Measurements from ENCODE around the gene RIPK3. TPM values are rescaled to one million over a fixed set of nuclear protein-coding genes. Genes with fewer than 3 reads are reported as not detected.

The RIPK3 gene
- total RNA-seq, 2 experiments from 2014 or later, result 5.9 to 6.5 TPM

GRCh38 chr14:24292118-24292807 is 47.5 kb downstream of the RIPK3 start:
- ChIA-PET CTCF (interaction anchor here (0.8 to 28.2 kb wide), 10 partner anchors 12 to 660 kb away, joined by 3 to 873 read pairs (median 5); partner anchors contain the start of genes CIDEB, GMPR2, LTB4R2 and NEDD8), POLR2A (interaction anchor here (0.9 to 1.5 kb wide), 6 partner anchors 10 to 103 kb away, joined by 3 to 6 read pairs (median 4); partner anchors contain the start of genes CIDEB and IPO4)
- Mint-ChIP-seq H3K27me3 (no peaks in the 10 kb centered on the region), H3K4me3 (no peak overlapping the region), H3K27ac (no peak overlapping the region), H3K9me3 (no peaks in the 10 kb centered on the region), H3K36me3 (ENCODE audit: low read depth) (peaks cover 28% of the 10 kb centered on the region), H3K4me1 (ENCODE audit: low read depth) (peaks cover 33% of the 10 kb centered on the region)
- TF ChIP-seq CTCF (IDR thresholded peaks at IDR 0.05), result no peak
- intact Hi-C loops (cut with micrococcal nuclease), result no loop called here
- DNase-seq (no peak), ATAC-seq (no peak)

- no peak for TF ChIP-seq CTCF (IDR thresholded peaks at IDR 0.05)
- ChIA-PET CTCF (interaction anchor here (1.1 to 28.2 kb wide), 8 partner anchors 9 to 659 kb away, joined by 3 to 873 read pairs (median 22); partner anchors contain the start of genes CIDEB, DHRS1, GMPR2 and LTB4R2), POLR2A (interaction anchor here (0.9 to 2.7 kb wide), 6 partner anchors 14 to 49 kb away, joined by 3 to 17 read pairs (median 4); partner anchors contain the start of genes CIDEB, LTB4R and TINF2)
- DNase-seq, result no peak
- no peak overlapping the region for H3K27ac Mint-ChIP-seq
- peaks cover 26% of the 10 kb centered on the region for H3K4me1 Mint-ChIP-seq (ENCODE audit: low read depth)
- H3K9me3 Mint-ChIP-seq, result no peaks in the 10 kb centered on the region
- ATAC-seq, result no peak
- H3K27me3 Mint-ChIP-seq, result no peaks in the 10 kb centered on the region
- H3K36me3 Mint-ChIP-seq (ENCODE audit: low read depth), result peaks cover 27% of the 10 kb centered on the region
- no peak overlapping the region for H3K4me3 Mint-ChIP-seq
- intact Hi-C loops (cut with micrococcal nuclease), result no loop called here
Observed at GRCh38 chr14:24291446-24292117, 48.2 kb downstream of the RIPK3 start.

GRCh38 chr14:24290746-24291145 is 49.0 kb downstream of the RIPK3 start:
- Mint-ChIP-seq H3K36me3 (ENCODE audit: low read depth) (peaks cover 19% of the 10 kb centered on the region), H3K27ac (no peak overlapping the region), H3K9me3 (no peaks in the 10 kb centered on the region), H3K4me3 (no peak overlapping the region), H3K27me3 (no peaks in the 10 kb centered on the region), H3K4me1 (ENCODE audit: low read depth) (peaks cover 18% of the 10 kb centered on the region)
- TF ChIP-seq CTCF (IDR thresholded peaks at IDR 0.05), result no peak
- intact Hi-C loops (cut with micrococcal nuclease), result no loop called here
- DNase-seq, result no peak
- CTCF ChIA-PET, result interaction anchor here (1.6 to 28.2 kb wide), 8 partner anchors 10 to 658 kb away, joined by 5 to 873 read pairs (median 18); partner anchors contain the start of genes CIDEB, DHRS1, GMPR2 and MDP1
- ATAC-seq, result no peak
- POLR2A ChIA-PET, result interaction anchor here (0.6 to 2.7 kb wide), 12 partner anchors 9 to 53 kb away, joined by 3 to 17 read pairs (median 3); partner anchors contain the start of genes DHRS1, LTB4R, NOP9 and RABGGTA

- CTCF ChIA-PET, result interaction anchor here (1.0 to 28.2 kb wide), 10 partner anchors 10 to 142 kb away, joined by 3 to 873 read pairs (median 10); partner anchors contain the start of genes CIDEB, DHRS1, GMPR2 and IRF9
- DNase-seq, result peak; percentile 91
- Mint-ChIP-seq H3K4me3 (no peak overlapping the region), H3K27me3 (no peaks in the 10 kb centered on the region), H3K9me3 (no peaks in the 10 kb centered on the region), H3K4me1 (ENCODE audit: low read depth) (peaks cover 21% of the 10 kb centered on the region), H3K36me3 (ENCODE audit: low read depth) (peaks cover 16% of the 10 kb centered on the region), H3K27ac (peak overlapping the region; percentile 40)
- TF ChIP-seq CTCF (IDR thresholded peaks at IDR 0.05), result no peak
- ATAC-seq, result peak; percentile 96
- intact Hi-C loops (cut with micrococcal nuclease), result no loop called here
- POLR2A ChIA-PET, result interaction anchor here (0.6 to 2.7 kb wide), 17 partner anchors 9 to 105 kb away, joined by 3 to 17 read pairs (median 3); partner anchors contain the start of genes DHRS1, LTB4R, NOP9 and RABGGTA
Observed at GRCh38 chr14:24289649-24290280, 50.0 kb downstream of the RIPK3 start.
